ENCODE data around the gene PUS10. TPM values are rescaled to one million over a fixed set of nuclear protein-coding genes. Genes with fewer than 3 reads are reported as not detected.

Gene PUS10
- total RNA-seq, 1 donor from 2014 or later = 6.0 TPM

- Mint-ChIP-seq H3K27ac (ENCODE audit: unreplicated experiment) (no peak overlapping the region), H3K4me1 (ENCODE audit: unreplicated experiment) (no peaks in the 10 kb centered on the region), H3K4me3 (ENCODE audit: unreplicated experiment) (no peak overlapping the region), H3K27me3 (ENCODE audit: unreplicated experiment) (no peaks in the 10 kb centered on the region), H3K9me3 (ENCODE audit: unreplicated experiment) (no peaks in the 10 kb centered on the region), H3K36me3 (ENCODE audit: unreplicated experiment) (no peaks in the 10 kb centered on the region)
- DNase-seq (ENCODE audit: extremely low spot score, unreplicated experiment) = no peak
- TF ChIP-seq, protein P1, sequence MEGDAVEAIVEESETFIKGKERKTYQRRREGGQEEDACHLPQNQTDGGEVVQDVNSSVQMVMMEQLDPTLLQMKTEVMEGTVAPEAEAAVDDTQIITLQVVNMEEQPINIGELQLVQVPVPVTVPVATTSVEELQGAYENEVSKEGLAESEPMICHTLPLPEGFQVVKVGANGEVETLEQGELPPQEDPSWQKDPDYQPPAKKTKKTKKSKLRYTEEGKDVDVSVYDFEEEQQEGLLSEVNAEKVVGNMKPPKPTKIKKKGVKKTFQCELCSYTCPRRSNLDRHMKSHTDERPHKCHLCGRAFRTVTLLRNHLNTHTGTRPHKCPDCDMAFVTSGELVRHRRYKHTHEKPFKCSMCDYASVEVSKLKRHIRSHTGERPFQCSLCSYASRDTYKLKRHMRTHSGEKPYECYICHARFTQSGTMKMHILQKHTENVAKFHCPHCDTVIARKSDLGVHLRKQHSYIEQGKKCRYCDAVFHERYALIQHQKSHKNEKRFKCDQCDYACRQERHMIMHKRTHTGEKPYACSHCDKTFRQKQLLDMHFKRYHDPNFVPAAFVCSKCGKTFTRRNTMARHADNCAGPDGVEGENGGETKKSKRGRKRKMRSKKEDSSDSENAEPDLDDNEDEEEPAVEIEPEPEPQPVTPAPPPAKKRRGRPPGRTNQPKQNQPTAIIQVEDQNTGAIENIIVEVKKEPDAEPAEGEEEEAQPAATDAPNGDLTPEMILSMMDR (IDR thresholded peaks at IDR 0.05) = no peak
Observed at GRCh38 chr2:60948926-60949579, 69.0 kb downstream of the PUS10 start.

GRCh38 chr2:60948161-60948560 is 69.9 kb downstream of the PUS10 start:
- TF ChIP-seq, protein P1 (IDR thresholded peaks at IDR 0.05) = no peak
- Mint-ChIP-seq H3K4me3 (ENCODE audit: unreplicated experiment) (no peak overlapping the region), H3K27me3 (ENCODE audit: unreplicated experiment) (no peaks in the 10 kb centered on the region), H3K36me3 (ENCODE audit: unreplicated experiment) (no peaks in the 10 kb centered on the region), H3K9me3 (ENCODE audit: unreplicated experiment) (no peaks in the 10 kb centered on the region), H3K4me1 (ENCODE audit: unreplicated experiment) (no peaks in the 10 kb centered on the region), H3K27ac (ENCODE audit: unreplicated experiment) (no peak overlapping the region)
- DNase-seq (ENCODE audit: extremely low spot score, unreplicated experiment) = no peak

DNA sequence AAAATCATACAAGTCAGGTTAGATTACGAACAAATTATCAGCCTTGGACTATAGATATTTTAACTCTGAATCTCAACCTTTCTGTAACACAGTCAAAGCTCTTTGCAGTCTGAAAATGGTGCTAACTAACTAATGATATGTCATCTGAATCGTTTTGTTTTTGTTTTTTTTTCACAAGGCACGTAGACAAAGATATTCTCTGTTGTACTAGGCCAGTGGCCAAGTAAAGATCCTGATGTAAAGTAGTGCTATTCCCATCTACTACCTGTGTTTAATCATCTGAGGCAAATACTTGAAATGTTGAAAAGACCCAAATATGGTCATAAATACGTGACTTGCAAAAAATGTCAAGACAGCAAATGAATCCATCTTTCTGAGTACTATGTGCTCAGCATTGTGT is 71.0 kb downstream of the PUS10 start:
- TF ChIP-seq, protein P1 (IDR thresholded peaks at IDR 0.05) = no peak
- Mint-ChIP-seq H3K4me1 (ENCODE audit: unreplicated experiment) (no peaks in the 10 kb centered on the region), H3K9me3 (ENCODE audit: unreplicated experiment) (no peaks in the 10 kb centered on the region), H3K27ac (ENCODE audit: unreplicated experiment) (no peak overlapping the region), H3K27me3 (ENCODE audit: unreplicated experiment) (no peaks in the 10 kb centered on the region), H3K36me3 (ENCODE audit: unreplicated experiment) (no peaks in the 10 kb centered on the region), H3K4me3 (ENCODE audit: unreplicated experiment) (no peak overlapping the region)
- no peak for DNase-seq (ENCODE audit: extremely low spot score, unreplicated experiment)

DNA sequence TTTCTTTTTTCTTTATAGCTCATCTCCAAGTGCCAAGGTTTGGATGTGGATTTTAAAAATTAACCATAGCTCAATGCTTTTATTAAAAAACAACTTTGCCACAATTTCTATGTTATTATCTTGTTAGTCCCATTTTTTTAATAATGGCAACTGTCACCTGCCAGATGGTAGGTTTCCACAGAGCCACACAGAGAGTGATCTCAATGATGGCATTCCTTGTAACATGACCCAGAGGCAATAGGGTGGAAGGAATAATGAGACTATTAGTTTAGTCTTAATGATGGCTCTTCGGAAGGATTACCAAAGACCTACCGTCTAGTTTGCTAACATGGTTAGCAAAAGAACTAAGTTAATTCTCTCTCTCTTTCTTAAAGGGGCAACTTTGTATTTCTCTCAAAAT is 72.7 kb downstream of the PUS10 start:
- Mint-ChIP-seq H3K4me1 (ENCODE audit: unreplicated experiment) (no peaks in the 10 kb centered on the region), H3K36me3 (ENCODE audit: unreplicated experiment) (no peaks in the 10 kb centered on the region), H3K27me3 (ENCODE audit: unreplicated experiment) (no peaks in the 10 kb centered on the region), H3K9me3 (ENCODE audit: unreplicated experiment) (no peaks in the 10 kb centered on the region), H3K4me3 (ENCODE audit: unreplicated experiment) (no peak overlapping the region), H3K27ac (ENCODE audit: unreplicated experiment) (no peak overlapping the region)
- no peak for DNase-seq (ENCODE audit: extremely low spot score, unreplicated experiment)
- TF ChIP-seq, protein P1 (IDR thresholded peaks at IDR 0.05) = no peak

DNA sequence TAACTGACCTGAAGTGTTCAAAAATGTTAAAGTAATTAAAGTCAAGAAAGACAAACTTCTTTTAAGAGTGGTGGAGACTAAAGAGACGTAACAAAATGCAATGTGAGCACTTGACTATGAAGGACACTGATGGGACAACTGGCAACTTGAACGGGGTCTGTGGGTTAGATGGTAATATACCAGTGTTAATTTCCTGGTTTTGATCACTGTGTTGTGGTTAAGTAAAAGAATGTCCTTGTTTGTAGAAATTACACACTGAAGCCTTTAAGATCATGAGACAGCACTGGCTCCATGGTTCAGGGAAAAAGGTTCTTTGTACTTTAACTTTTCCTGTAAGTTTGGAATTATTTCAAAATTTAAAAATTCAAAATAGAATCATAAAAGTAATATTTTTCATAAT is 78.4 kb downstream of the PUS10 start:
- Mint-ChIP-seq H3K4me3 (ENCODE audit: unreplicated experiment) (no peak overlapping the region), H3K36me3 (ENCODE audit: unreplicated experiment) (peaks cover 3% of the 10 kb centered on the region), H3K9me3 (ENCODE audit: unreplicated experiment) (peaks cover 3% of the 10 kb centered on the region), H3K27me3 (ENCODE audit: unreplicated experiment) (no peaks in the 10 kb centered on the region), H3K27ac (ENCODE audit: unreplicated experiment) (no peak overlapping the region), H3K4me1 (ENCODE audit: unreplicated experiment) (no peaks in the 10 kb centered on the region)
- TF ChIP-seq, protein P1 (IDR thresholded peaks at IDR 0.05) = no peak
- DNase-seq (ENCODE audit: extremely low spot score, unreplicated experiment) = no peak
